Gastrocnemius medialis (tissue), 4 donors: ENCODE results near the gene CENPW. TPM values are rescaled to one million over a fixed set of nuclear protein-coding genes. Genes with fewer than 3 reads are reported as not detected.

Experiments
- ATAC-seq, 2 donors: fragments of 150-250 bp; one replicate each; pipeline ENCODE4 v1.9.1; 2016
- DNase-seq, 2 donors: peaks; one replicate each; pipeline ENCODE4 v3.0.0-alpha.2; 2019
- H3K27ac ChIP-seq, 4 donors: fragments of 200-600 bp; sonication (generic); 1 replicate in 1 of 4; 2 replicates in 3 of 4; pipeline ENCODE4 v1.5.1; 2016 to 2018; ENCODE audit warnings: mild to moderate bottlenecking in 2 of 4, moderate library complexity in 1 of 4
- H3K27me3 ChIP-seq, 3 donors: fragments of 200-600 bp; sonication (generic) in 2 of 3; 1 replicate in 1 of 3; 2 replicates in 2 of 3; pipeline versions ENCODE4 v1.5.1 to v1.6.0; 2016 to 2019; ENCODE audit warnings: mild to moderate bottlenecking in 1 of 3, moderate library complexity in 1 of 3
- H3K36me3 ChIP-seq, 2 donors: fragments of 200-600 bp; sonication (generic) in 1 of 2; one replicate each; pipeline ENCODE4 v1.5.1; 2017 to 2018
- H3K4me1 ChIP-seq, 2 donors: fragments of 200-600 bp; sonication (generic) in 1 of 2; one replicate each; pipeline ENCODE4 v1.5.1; 2016 to 2017; ENCODE audit warnings: mild to moderate bottlenecking in 2 of 2
- H3K4me3 ChIP-seq, 4 donors: fragments of 200-600 bp; sonication (generic) in 3 of 4; 1 replicate in 1 of 4; 2 replicates in 3 of 4; pipeline ENCODE4 v1.5.1; 2016 to 2019; ENCODE audit warnings: mild to moderate bottlenecking in 2 of 4
- H3K9me3 ChIP-seq, 3 donors: fragments of 200-600 bp; sonication (generic) in 2 of 3; 1 replicate in 1 of 3; 2 replicates in 2 of 3; pipeline ENCODE4 v1.5.1; 2016 to 2019
- POLR2A ChIP-seq, 2 donors: fragments of 450-650 bp; IDR thresholded peaks; one replicate each; pipeline ENCODE4 v1.6.1; 2017; ENCODE audit warnings: antibody characterized with exemption in 2 of 2, mild to moderate bottlenecking in 2 of 2, moderate library complexity in 2 of 2
- in situ Hi-C, 4 donors: fragments of 200-750 bp; cut with MboI; loops; one replicate each; pipeline versions ENCODE4 v1.15.0 to v1.8.0; 2017; ENCODE audit warnings: low sequenced_read_pairs in 4 of 4
- intact Hi-C: fragments of 100-400 bp; cut with DNase I; formaldehyde crosslinking; loops from one replicate; pipeline ENCODE4 v1.15.1; 2023; ENCODE audit warnings: low total_unique reads
- total RNA-seq, 4 donors: library from RNA; depleted of rRNA; stranded (reverse); fragments of >200 nt; gene quantifications; one replicate each; pipeline versions ENCODE4 v1.1.0 to v1.2.3, GENCODE V29; 2016
- TF ChIP-seq, protein P1 (sequence below), 5 experiments: fragments of 450-650 bp in 3 of 5; fragments of 200-600 bp in 2 of 5; sonication (generic) in 2 of 5; IDR thresholded peaks in 4 of 5; conservative IDR thresholded peaks in 1 of 5; 1 replicate in 4 of 5; 2 replicates in 1 of 5; pipeline ENCODE4 v1.5.1; 2016 to 2019; ENCODE audit warnings: antibody characterized with exemption in 5 of 5, mild to moderate bottlenecking in 3 of 5, moderate library complexity in 3 of 5

Gene CENPW
- total RNA-seq, 4 donors from 2014 or later = 1.6 to 2.2 (median 2.1) TPM; not detected in 1

DNA sequence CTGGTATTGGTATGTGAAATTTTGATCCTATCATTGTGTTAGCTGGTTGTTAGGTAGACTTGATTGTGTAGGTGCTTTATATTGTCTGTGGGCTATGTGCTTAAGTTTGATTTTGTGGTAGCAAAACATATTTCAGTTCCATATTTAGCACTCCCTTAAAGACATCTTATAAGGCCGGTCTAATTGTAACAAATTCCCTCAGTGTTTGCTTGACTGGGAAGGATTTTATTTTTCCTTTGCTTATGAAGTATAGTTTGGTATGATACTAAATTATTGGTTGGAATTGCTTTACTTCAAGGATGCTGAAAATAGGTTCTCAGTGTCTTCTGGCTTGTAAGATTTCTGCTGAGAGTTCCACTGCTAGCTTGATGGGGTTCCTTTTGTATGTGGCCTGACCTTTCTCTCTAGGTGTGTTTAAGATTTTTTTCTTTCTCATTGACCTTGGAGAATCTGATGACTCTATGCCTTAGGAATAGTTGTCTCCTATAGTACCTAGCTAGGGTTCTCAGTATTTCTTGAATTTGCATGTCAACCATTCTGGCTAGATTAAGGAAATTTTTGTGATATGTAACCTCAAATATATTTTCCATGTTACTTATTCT, 20.1 kb downstream of the CENPW start:
- Histone ChIP-seq H3K4me1 (no peaks in the 10 kb centered on the region), H3K27me3 (no peaks in the 10 kb centered on the region), H3K36me3 (no peaks in the 10 kb centered on the region), H3K4me3 (no peak overlapping the region), H3K27ac (no peak overlapping the region), H3K9me3 (no peaks in the 10 kb centered on the region)
- TF ChIP-seq POLR2A (IDR thresholded peaks at IDR 0.05) = no peak
- TF ChIP-seq, protein P1, sequence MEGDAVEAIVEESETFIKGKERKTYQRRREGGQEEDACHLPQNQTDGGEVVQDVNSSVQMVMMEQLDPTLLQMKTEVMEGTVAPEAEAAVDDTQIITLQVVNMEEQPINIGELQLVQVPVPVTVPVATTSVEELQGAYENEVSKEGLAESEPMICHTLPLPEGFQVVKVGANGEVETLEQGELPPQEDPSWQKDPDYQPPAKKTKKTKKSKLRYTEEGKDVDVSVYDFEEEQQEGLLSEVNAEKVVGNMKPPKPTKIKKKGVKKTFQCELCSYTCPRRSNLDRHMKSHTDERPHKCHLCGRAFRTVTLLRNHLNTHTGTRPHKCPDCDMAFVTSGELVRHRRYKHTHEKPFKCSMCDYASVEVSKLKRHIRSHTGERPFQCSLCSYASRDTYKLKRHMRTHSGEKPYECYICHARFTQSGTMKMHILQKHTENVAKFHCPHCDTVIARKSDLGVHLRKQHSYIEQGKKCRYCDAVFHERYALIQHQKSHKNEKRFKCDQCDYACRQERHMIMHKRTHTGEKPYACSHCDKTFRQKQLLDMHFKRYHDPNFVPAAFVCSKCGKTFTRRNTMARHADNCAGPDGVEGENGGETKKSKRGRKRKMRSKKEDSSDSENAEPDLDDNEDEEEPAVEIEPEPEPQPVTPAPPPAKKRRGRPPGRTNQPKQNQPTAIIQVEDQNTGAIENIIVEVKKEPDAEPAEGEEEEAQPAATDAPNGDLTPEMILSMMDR (IDR thresholded peaks at IDR 0.05 in 4 of 5, conservative IDR thresholded peaks at IDR 0.05 in 1 of 5) = no peak
- intact Hi-C loops (no loop called here), in situ Hi-C loops (no loop called here)
- DNase-seq (no peak), ATAC-seq (no peak)

DNA sequence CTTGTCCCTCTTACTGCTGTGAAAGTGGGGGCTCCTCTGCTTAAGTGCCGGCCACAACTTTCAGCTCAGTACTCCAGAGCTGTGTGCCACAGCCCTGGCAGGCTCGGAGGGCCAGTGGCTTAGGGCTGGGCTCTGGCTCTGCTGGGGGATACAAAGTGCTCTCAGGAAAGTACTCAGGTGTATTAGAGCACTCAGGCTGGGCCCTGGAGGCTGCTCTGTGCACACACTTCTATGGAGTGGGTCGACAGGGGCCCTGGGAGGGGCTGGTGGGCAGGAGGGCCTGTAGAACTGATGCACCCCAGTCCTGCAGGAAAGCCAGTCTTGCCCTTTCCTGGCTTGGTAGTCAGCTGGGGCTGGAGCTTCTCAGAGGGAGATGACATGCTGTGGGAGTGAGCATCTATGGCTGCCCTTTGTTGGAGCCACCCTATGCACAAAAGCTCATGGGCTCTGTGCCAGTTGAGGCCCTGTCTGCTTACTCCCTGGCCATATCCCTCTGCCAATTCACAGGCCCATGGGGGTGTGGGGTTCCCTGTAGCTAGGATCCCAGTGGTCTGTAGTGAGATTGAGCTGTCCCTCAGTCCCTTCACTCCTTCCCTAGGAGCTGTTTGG, 22.0 kb downstream of the CENPW start:
- Histone ChIP-seq H3K27me3 (no peaks in the 10 kb centered on the region), H3K36me3 (no peaks in the 10 kb centered on the region), H3K9me3 (no peaks in the 10 kb centered on the region), H3K4me1 (no peaks in the 10 kb centered on the region), H3K27ac (no peak overlapping the region), H3K4me3 (no peak overlapping the region)
- no peak for ATAC-seq
- in situ Hi-C loops (no loop called here), intact Hi-C loops (loop anchor here (1.0 kb wide), 1 partner anchor 759 kb away; no protein-coding TSS in a partner anchor)
- no peak for TF ChIP-seq POLR2A (IDR thresholded peaks at IDR 0.05)
- DNase-seq = no peak

GRCh38 chr6:126367849-126368248, 27.9 kb downstream of the CENPW start:
- Histone ChIP-seq H3K4me1 (no peaks in the 10 kb centered on the region), H3K27me3 (no peaks in the 10 kb centered on the region), H3K9me3 (no peaks in the 10 kb centered on the region), H3K4me3 (no peak overlapping the region), H3K27ac (no peak overlapping the region), H3K36me3 (no peaks in the 10 kb centered on the region)
- intact Hi-C loops (no loop called here), in situ Hi-C loops (no loop called here)
- TF ChIP-seq, protein P1 (IDR thresholded peaks at IDR 0.05 in 4 of 5, conservative IDR thresholded peaks at IDR 0.05 in 1 of 5) = no peak
- TF ChIP-seq POLR2A (IDR thresholded peaks at IDR 0.05) = no peak
- DNase-seq (no peak), ATAC-seq (no peak)

DNA sequence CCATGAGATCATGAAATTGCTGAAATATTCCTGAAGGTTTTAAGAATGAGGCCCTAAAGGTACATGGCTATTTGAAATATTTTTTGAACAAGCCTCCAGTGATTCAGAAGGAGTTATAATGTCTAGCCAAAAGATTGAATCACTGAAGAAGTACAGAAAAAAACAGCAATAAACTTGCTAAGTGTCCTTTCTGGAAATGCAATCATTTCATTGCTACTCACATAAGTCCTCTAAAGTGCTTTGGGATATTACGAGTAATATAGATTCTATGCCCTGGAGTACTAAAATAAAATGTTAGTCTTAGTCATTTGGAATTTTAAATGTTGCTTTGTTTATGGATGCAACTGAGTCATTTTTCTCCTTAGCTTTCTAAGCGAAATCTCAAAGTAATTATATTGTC, 32.7 kb downstream of the CENPW start:
- DNase-seq = no peak
- in situ Hi-C loops = no loop called here
- Histone ChIP-seq H3K27ac (no peak overlapping the region), H3K36me3 (no peaks in the 10 kb centered on the region), H3K4me3 (no peak overlapping the region), H3K9me3 (no peaks in the 10 kb centered on the region), H3K27me3 (no peaks in the 10 kb centered on the region), H3K4me1 (no peaks in the 10 kb centered on the region)
- no peak for ATAC-seq
- intact Hi-C loops = no loop called here
- no peak for TF ChIP-seq POLR2A (IDR thresholded peaks at IDR 0.05)
- TF ChIP-seq, protein P1 (IDR thresholded peaks at IDR 0.05 in 4 of 5, conservative IDR thresholded peaks at IDR 0.05 in 1 of 5) = no peak

DNA sequence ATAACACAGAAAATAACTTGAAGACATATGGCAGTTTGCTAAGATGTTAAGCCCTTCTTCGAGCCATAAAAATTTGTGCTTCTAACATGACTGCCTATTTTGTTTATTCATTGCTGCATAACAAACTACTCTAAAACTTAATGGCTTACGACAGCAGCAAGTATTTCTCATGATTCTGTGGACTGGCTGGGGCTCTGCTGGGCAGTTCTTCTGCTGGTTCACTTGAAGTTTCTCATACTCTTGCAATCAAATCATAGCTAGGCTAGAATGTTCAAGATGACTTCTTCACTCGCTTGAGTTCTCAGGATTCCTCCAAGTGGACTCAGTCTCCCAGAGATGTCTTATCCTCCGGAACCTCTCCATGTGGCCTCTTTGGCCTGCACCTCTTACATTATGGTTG, 33.4 kb downstream of the CENPW start:
- ATAC-seq (no peak), DNase-seq (no peak)
- Histone ChIP-seq H3K4me1 (no peaks in the 10 kb centered on the region), H3K9me3 (no peaks in the 10 kb centered on the region), H3K27ac (no peak overlapping the region), H3K36me3 (no peaks in the 10 kb centered on the region), H3K4me3 (no peak overlapping the region), H3K27me3 (no peaks in the 10 kb centered on the region)
- in situ Hi-C loops = no loop called here
- intact Hi-C loops = no loop called here
- TF ChIP-seq, protein P1 (IDR thresholded peaks at IDR 0.05 in 4 of 5, conservative IDR thresholded peaks at IDR 0.05 in 1 of 5) = no peak
- TF ChIP-seq POLR2A (IDR thresholded peaks at IDR 0.05) = no peak
